Measurements from ENCODE around the gene EIF6.
A peak's percentile ranks its signal among the peaks of the same experiment; 100 is the strongest.
"Not testable (repeated sequence)": the region's sequence is repeated elsewhere in the genome, so short reads cannot be mapped to it uniquely, and the experiment has no call there.

The EIF6 gene

DNA sequence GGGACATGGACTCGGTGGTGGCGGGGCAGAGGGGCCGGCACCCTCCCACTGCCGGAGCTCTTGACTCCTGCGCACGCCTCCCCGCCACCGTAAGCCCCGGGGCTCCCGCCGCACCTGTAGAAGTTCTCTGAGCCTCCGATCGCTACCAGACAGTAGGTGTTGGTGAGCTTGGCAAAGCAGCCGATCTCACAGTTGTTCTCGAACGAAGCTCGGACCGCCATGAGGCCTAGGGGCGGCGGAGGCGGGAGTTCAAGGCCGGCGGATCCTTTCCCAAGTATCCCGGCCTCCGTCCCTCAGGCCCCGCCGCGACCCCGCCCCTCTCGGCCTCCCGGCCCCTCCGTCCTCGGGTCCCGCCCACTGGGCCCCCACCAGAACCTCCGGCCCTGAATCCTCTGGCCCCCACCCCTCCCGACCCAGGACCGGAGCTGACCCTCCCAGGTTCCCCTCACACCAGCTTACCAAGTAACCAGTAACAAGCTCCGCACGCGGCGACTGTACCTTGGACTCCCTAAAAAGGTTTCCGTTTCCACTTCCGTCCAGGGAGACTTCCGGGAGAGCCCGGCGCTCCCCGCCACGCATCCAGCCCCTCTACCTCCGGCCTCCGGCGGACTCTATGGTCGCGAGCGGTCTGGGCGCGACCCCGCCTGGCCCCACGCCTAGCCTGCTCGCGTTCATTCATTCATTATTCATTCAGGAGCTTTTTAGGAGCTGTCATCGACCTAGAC is at the start of gene EIF6:
TSS of gene EIF6 (minus strand) at position 506 of the 725 bp plus-strand sequence. CDS start at position 221, 285 bp downstream.
- DNase-seq (ENCODE audit: low read depth, low spot score), result no peak
- H3K27ac ChIP-seq, result peak within 1 kb of the TSS; percentile 98

GRCh38 chr20:35333606-35334005 is 49.0 kb upstream of the EIF6 start:
- DNase-seq (ENCODE audit: low read depth, low spot score), result no peak
- H3K27ac ChIP-seq, result no peak overlapping the region

DNA sequence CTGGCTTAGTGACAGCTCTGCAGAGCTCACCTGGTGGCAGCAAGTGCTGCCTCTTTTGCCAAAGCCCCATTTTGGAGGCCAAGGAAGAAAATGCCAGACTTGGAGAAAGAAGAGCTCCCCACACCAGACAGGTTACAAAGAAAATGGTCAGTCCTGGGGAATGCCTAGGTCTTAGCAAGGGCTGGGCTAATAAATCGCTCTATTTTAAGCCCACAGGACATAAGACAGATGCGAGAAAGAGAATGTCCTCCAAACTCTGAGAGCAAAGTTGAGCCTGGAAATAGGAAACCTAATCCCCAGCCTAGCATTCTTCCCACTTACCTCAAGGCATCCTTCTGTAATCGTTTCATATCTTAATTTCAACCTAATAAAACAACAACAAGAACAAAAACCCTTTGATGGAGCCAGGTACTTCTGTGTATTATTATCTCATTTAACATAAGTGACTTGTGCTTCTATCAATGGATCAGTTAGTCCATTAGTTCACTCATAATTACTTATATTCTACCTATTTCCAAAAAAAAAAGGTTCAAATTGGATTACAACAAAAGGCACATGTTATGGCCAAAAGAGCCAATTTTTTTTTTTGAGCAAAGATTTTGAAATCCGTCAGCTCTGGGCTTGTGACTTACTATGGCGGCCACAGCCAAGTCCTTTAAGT is 48.1 kb upstream of the EIF6 start:
- H3K27ac ChIP-seq, result no peak overlapping the region
- DNase-seq (ENCODE audit: low read depth, low spot score), result no peak

DNA sequence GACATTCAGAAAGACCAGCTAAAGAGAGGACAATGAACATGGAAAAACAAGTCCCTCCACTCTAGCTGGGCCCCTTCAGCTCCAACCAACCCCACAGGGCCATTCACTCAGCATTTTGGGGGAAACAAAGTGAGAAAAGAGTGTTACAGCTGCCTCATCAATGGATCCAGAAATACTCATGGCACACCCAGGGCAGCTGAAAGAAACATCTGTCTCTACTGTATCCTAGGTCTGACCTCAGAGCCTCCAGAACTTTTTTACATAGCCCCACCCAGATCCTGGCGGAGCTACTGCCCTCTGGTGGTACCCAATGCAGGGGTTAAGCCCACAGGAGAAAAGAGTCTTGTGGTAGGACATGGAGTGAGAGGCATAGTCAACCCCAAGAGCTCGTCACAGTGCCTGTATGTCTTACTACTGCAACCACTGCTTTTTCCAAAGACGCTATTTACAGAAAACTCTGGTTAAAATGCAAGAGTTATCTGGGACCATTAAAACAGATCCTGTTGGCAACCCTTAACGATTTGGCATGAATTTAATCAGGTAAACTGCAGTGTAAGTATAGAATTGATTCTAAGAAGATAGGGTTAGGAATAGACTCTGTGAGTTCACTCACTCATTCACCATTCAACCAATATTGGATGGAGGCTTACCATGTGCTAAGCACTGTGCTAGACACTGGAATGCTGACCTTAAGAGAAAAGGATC is 45.0 kb upstream of the EIF6 start:
- DNase-seq (ENCODE audit: low read depth, low spot score), result no peak
- no peak overlapping the region for H3K27ac ChIP-seq

DNA sequence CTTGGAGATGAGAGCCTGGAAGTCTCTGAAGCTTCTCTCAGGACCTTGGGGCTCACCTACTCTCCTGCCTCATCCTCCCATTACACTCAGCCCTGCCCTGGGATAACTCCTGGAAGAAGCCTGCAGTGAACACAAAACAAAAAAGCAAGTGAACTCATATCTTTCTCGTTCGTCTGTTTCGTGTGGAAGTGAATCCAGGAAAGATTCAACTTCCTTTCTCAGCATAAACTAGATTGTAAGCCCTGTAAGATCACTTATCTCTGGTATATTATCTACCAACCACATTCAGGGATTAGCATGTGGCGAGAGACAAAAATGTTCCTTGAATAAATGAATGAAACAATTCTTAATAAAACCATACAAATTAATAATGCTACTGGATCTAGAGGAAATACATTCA is 44.1 kb upstream of the EIF6 start:
- no peak overlapping the region for H3K27ac ChIP-seq
- DNase-seq (ENCODE audit: low read depth, low spot score), result no peak

DNA sequence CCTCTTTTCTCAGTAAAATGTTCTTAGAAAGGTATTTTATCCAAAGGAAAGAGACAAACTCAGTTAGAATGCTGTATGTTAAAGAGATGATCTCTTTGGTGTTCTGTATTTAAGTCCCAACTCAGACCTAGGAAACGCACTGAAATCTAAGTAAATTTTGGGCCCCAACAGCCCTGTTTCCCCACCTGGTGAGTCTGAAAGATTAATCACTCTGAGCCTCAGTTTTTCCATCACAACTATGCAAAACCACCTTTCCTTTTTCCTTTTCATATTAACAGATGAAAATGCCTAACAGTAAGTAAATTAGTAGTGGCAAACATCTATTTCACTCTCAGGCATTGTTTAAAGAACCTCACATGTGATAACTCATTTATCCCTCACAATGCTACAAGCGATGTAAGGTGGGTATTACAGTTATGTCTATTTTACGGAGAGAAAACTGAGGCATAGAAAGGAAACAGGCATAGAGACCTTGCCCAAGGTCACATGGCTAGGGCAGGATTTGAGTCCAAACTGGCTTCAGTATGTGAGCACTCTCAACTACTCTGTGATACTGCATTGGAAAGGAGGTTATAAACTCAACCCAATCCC is 43.6 kb upstream of the EIF6 start:
- H3K27ac ChIP-seq, result no peak overlapping the region
- no peak for DNase-seq (ENCODE audit: low read depth, low spot score)

- no peak overlapping the region for H3K27ac ChIP-seq
- DNase-seq (ENCODE audit: low read depth, low spot score), result no peak
These were observed 42.8 kb upstream of the EIF6 start for GRCh38 chr20:35327074-35327976.

- no peak for DNase-seq (ENCODE audit: low read depth, low spot score)
- H3K27ac ChIP-seq, result no peak overlapping the region
These were observed 42.1 kb upstream of the EIF6 start for GRCh38 chr20:35326740-35327073.

GRCh38 chr20:35326021-35326739 is 41.6 kb upstream of the EIF6 start:
- H3K27ac ChIP-seq, result no peak overlapping the region
- DNase-seq (ENCODE audit: low read depth, low spot score), result no peak

DNA sequence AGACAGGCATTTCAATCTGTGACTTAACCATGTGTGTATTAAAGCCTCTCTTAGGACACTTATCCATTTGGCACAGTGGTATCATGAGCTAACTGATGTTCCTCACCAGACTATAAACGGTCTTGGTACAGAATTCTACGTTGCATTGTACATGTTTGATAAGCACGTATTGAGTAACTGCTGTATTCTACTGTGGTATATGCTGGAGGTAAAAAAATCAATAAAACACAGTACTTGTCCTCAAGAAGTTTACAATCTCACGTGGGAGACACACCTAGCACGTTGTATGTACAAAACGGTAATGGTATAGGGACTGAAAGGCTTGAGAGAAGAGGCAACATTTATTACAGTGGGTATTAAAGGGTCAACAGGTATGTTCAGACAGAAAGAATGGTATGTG is 40.8 kb upstream of the EIF6 start:
- DNase-seq (ENCODE audit: low read depth, low spot score), result no peak
- H3K27ac ChIP-seq, result no peak overlapping the region

GRCh38 chr20:35320396-35321126 is 36.0 kb upstream of the EIF6 start:
- H3K27ac ChIP-seq, result peak overlapping the region; percentile 93
- no peak for DNase-seq (ENCODE audit: low read depth, low spot score)

DNA sequence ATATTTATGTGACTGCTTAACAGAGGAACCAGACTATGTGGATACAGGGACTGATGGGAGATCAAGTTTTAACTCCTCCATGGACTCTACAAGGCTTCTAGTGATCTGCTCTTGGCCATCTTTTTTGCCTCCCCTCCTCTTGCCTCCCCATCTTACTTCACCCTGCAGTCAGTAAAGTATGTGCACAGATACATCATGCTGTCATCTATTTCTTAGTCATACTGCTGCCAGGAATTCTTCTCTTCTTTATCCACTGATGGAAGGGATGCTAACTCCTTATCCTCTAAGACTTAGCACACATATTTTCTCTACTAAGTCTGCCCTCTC is 35.3 kb upstream of the EIF6 start:
- no peak for DNase-seq (ENCODE audit: low read depth, low spot score)
- H3K27ac ChIP-seq, result peak overlapping the region; percentile 93

GRCh38 chr20:35319192-35319870 is 34.8 kb upstream of the EIF6 start:
- no peak for DNase-seq (ENCODE audit: low read depth, low spot score)

DNA sequence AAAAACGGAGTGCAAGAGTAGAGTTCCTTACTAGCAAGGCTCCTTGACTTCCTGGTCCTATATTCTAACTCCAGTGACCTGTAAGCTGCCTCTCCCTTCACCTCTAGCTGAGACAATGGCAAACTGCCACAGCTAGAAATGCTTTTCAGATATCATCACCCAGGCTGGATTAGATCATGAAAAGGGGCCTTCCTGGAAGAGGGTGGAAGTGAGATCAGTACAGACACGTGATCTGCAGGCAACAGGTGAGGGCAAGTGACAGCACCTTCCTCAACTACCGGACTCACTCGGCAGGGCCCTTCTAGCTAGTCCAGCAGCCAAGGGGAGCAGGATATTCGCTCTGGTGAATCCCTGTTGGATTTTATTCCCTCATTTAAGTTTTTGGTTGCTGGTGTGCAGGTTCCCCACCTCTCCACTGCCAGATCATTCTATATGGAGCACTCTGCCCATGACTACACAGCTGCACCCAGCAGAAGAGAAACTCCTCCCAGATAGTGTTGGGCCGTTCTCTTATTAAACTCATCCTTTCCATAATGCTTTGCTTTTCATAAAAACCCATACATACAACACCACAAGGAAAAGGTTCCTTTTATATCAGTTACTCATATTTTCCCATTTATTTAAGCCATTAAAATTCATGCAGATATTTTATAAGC is 34.1 kb upstream of the EIF6 start:
- peak; percentile 88 for DNase-seq (ENCODE audit: low read depth, low spot score)
- peak overlapping the region; percentile 93 for H3K27ac ChIP-seq

More at GRCh38 chr20:35319192-35319870, 34.8 kb upstream of the EIF6 start:
- peak overlapping the region; percentile 93 for H3K27ac ChIP-seq

DNA sequence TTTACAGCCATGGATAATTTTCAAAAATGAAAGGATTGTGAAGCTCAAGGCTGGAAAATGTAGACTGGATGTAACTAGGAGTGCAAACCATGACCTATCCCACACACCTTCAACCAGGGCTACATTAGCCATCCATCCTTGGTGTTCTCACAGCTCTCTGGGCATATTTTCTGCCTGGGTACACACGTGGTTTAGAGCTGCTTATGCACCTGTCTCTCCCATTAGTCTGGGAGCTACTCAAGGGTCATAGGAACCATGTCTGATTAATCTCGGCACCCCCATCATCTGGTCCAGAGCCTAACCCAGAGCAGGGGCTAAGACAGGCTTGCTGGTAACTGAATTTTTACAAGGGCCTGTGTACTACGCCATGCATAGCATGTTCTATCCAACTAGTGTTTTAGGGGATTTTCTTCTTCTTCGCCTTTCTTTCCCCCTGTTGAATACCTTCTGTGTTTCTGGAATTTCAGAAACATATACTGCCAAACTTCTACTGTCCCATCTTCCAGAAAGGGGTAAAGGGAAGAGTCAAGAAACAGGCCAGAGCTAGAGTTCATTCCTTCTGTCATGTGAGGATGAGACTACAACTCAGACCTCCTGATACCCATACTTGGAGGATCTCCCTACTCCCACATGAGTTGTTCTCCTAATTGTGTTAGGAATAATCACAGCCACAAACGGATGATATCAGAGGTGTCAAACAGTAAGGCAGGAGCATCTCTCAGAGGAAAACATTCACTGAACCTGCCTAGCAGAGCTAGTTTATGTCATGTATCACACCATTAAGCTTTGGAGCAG is 33.0 kb upstream of the EIF6 start:
- DNase-seq (ENCODE audit: low read depth, low spot score), result no peak
- H3K27ac ChIP-seq, result peak overlapping the region; percentile 93

DNA sequence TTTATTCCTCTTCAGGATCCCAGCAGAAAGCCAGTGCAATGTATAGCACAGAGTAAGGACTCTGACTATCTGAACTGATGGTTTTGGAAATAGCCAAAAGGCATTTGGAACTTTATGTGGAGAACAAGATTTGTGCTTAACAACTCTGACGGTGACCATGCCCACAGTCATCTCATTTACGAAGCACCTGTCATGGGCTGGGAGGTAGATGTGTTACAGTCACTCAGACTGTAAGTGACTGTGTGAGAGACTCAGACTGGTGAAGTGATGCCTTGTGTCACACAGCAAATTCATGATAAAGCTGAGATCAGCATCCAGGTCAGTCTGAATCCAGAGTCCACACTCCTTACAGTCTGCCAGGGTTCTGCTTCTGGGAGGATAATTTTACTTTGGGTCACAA is 31.5 kb upstream of the EIF6 start:
- no peak overlapping the region for H3K27ac ChIP-seq
- DNase-seq (ENCODE audit: low read depth, low spot score), result no peak

DNA sequence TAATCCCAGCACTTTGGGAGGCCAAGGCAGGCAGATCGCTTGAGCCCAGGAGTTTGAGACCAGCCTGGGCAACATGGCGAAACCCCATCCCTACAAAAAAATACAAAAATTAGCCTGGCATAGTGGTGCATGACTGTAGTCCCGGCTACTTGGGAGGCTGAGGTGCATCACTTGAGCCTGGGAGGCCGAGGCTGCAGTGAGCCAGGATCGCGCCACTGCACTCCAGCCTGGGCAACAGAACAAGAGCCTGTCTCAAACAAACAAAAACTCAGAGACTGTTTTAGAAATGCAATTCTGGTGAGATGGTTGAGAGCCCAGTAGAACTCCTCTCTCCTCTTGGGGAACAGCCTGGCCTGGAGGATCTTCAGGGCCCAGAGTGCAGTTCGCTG is 31.1 kb upstream of the EIF6 start:
- DNase-seq (ENCODE audit: low read depth, low spot score); H3K27ac ChIP-seq: not testable (repeated sequence)
